Epithelial cell of prostate (primary cell): ENCODE measurements around the gene DFFB.
A peak's percentile ranks its signal among the peaks of the same experiment; 100 is the strongest.

ENCODE experiments used
- DNase-seq: peaks from one replicate; pipeline ENCODE4 v3.0.0-alpha.2; 2011; ENCODE audit warnings: low read depth, low spot score
- H3K27ac ChIP-seq: fragments of 450-650 bp; 2 replicates; pipeline ENCODE4 v1.5.1; 2017; ENCODE audit warnings: mild to moderate bottlenecking

Gene DFFB

DNA sequence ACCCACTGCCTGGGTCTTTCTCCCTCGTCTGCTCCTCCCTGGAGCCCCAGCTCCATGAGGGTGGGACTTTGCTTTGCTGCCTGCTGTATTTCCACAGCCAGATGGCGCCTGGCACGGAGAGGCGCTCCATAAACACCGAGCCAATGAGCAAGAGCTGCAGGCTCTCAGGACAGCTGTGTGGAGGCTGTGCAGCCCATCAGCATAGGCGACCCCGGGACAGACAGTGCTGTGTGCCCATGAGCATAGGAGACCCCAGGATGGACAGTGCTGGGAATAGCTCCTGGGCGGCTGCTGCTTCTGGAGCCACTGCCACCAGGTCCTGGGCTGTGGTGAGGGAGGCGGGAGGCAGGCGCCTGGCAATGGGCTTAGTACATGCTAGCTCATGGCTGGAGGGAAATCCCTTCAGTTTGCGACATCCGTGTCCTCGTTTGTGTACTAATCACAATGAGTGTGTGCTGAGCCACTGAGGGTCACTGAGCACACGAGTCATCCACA lies 29.4 kb upstream of the DFFB start:
- DNase-seq, result no peak
- no peak overlapping the region for H3K27ac ChIP-seq

DNA sequence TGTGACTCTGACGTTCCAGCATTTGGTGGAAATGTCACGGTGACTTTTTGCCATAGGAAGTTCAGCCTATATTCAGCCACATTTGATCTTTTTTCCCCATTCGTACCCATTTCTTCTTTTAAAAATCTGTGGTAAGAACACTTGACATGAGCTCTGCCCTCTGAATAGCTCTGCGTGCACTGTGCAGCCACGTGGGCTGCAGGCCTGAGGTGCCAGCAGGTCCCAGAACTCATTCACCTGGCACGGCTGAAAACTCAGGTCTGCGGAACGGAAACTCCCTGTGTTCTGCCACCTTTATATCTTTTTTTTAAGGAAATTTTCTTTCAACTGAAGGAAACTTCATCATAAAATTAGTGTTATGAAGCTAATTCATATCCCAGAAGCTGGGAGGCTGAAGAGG lies 28.9 kb upstream of the DFFB start:
- no peak for DNase-seq
- H3K27ac ChIP-seq, result no peak overlapping the region

GRCh38 chr1:3831689-3832088 lies 25.6 kb upstream of the DFFB start:
- DNase-seq, result no peak
- H3K27ac ChIP-seq, result no peak overlapping the region

GRCh38 chr1:3834701-3835100 lies 22.6 kb upstream of the DFFB start:
- no peak for DNase-seq
- no peak overlapping the region for H3K27ac ChIP-seq

- H3K27ac ChIP-seq, result no peak overlapping the region
- DNase-seq, result no peak
Observed at GRCh38 chr1:3836421-3836820, 20.9 kb upstream of the DFFB start.

- DNase-seq, result no peak
- no peak overlapping the region for H3K27ac ChIP-seq
Observed at GRCh38 chr1:3837200-3837599, 20.1 kb upstream of the DFFB start.

DNA sequence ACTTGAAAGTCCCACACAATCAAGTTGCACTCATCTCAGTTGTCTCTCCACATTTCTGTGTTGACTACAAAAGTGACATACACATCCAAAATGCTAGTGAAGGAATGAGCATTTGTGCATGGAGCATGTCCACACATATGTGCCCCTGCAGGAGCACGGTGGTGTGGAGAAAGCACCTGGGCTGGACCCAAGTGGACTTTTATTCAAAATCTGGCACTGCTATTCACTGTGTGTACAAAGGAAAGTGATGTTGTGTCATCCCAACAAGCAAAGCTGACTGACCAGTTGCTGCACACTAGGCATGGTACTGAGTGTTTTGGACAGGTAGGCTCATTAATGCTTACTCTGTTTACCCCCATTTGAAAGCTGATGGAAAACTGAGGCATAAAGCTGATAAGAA lies 19.6 kb upstream of the DFFB start:
- no peak for DNase-seq
- no peak overlapping the region for H3K27ac ChIP-seq

DNA sequence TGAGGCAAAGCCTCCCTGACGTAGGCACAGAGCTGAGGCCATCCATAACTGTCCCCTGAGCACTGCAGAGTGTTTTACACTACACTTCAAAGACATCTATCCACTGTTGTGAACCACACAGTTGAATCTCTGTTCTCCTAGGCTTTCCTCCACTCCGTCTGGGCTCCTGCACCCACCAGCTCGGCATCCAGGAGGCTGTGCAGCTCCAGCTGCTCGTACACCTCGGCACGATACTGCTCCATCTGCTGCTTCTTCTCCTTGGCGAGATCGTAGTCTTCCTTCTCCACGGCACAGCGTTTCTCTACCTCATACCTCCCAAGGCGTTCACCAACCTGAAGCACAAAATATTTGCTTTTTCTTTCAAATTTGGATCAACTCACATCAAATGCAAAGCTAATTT lies 18.5 kb upstream of the DFFB start:
- DNase-seq, result no peak
- no peak overlapping the region for H3K27ac ChIP-seq

DNA sequence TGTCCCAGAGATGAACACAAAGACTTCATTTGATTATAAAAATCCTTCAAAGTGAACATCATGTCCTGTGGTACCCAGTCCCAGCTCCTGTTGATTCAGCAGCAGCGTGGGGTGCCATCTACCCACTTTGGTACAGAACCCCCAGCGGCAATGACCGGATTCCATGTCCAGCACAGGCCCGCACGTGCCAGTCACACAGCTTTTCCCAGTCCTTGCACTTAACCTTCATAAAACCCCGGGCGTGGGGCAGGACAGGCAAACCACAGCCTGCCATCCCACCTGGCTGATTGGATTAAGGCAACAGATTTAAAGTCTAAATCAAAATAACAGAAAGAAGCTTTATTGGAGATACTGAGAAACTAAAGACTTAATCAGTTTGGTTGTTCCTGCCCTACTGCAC lies 15.8 kb upstream of the DFFB start:
- H3K27ac ChIP-seq, result no peak overlapping the region
- no peak for DNase-seq

- no peak for DNase-seq
- H3K27ac ChIP-seq, result no peak overlapping the region
Observed at GRCh38 chr1:3842912-3843311, 14.4 kb upstream of the DFFB start.

DNA sequence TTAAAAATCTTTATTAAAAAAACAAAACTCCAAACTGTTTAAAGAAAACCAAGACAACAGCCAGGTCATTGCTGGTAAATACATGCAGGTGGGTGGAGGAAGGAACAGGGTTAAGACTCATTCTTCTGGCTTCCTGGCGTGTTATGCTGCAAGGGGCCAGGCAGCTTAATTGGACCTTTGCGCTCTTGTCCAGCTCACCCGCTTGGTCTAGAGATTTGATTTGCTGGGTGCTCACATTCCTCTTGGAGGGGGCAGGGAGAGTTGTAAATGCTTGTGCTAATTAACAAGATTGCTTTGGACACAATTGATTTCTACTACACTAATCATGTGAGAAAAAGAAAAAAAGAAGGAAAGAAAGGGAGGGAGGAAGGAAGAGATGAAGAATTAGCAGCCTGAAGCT lies 10.7 kb upstream of the DFFB start:
- no peak for DNase-seq

GRCh38 chr1:3847081-3847480 lies 10.2 kb upstream of the DFFB start:
- H3K27ac ChIP-seq, result no peak overlapping the region
- no peak for DNase-seq

More for the DNA sequence above, 10.7 kb upstream of the DFFB start:
- no peak overlapping the region for H3K27ac ChIP-seq

DNA sequence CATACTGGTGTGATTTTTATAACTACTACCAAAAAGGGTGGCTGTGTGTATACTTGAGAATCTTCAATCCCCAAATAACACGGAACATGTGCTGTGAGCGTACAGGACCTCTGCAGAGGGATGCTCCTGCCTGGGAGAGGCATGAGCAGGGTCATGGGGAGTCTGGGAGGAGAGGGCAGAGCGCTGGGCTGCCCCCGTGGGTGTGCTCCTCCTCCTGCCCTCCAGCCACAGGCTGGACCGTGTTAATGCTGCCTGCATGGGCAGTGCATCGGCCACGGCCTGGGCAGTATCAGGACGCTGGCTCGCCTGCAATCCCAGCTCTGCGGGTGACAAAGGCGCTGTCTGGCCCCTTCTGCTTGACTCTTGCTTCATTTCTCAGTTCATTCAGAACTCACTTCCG lies 6.4 kb upstream of the DFFB start:
- DNase-seq, result no peak
- no peak overlapping the region for H3K27ac ChIP-seq

GRCh38 chr1:3851292-3851691 lies 6.0 kb upstream of the DFFB start:
- H3K27ac ChIP-seq, result no peak overlapping the region
- DNase-seq, result no peak

DNA sequence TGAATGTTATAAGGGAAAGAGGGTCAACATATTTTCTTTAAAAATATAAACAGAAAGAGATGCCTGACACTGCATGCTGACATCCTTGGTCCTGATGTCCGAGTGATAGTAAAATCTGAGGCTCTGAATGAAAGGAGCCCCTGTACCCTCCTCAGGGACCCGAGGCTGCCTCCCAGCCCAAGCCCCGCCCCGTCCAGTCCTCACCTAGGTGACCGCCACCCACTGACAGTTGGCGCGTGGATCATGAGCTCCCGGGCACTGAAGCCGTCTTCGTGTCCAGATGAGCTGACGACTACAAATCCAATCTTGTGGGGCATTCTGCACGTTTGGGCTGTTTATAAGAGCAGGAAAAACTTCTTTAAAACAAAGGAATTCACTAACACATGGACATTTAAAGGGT lies 5.2 kb upstream of the DFFB start:
- H3K27ac ChIP-seq, result no peak overlapping the region
- DNase-seq, result no peak

DNA sequence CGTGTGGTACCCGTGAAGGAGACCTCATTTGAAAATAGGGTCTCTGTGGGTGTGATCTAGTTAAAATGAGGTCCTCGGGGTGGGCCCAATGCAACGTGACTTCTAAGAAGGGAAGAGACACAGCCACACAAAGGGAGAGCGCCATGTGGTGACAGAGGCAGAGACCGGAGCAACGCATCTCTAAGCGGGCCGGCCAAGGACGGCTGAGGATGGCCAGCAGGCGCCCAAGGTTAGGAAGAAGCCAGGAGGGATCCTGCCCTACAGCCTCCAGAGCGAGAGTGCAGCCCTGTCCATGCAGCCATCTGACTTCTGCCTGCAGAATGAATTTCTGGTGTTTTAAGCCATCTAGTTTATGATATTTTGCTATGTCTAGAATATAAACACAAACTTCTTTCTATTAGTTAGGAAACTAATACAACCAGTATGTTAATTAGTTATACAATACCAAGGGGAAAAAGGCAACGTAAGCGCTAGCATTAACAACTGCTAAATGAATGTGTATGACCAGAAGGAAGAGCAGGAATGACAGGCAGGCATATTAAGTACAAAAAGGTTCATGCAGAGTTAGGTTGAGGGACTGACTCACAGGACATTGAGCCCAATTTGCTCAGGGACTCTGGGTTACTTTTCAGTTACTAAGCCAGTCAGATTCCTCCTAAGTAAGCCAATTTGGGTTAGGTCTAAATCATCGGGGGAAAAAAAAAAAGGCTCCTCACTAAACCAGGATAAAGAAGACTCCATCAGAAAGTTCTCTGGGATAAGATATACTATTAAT lies 4.4 kb upstream of the DFFB start:
- DNase-seq, result no peak
- H3K27ac ChIP-seq, result no peak overlapping the region

GRCh38 chr1:3857791-3858129 lies 484 bp downstream of the DFFB start:
- H3K27ac ChIP-seq, result peak overlapping the region; percentile 58
- DNase-seq, result no peak

DNA sequence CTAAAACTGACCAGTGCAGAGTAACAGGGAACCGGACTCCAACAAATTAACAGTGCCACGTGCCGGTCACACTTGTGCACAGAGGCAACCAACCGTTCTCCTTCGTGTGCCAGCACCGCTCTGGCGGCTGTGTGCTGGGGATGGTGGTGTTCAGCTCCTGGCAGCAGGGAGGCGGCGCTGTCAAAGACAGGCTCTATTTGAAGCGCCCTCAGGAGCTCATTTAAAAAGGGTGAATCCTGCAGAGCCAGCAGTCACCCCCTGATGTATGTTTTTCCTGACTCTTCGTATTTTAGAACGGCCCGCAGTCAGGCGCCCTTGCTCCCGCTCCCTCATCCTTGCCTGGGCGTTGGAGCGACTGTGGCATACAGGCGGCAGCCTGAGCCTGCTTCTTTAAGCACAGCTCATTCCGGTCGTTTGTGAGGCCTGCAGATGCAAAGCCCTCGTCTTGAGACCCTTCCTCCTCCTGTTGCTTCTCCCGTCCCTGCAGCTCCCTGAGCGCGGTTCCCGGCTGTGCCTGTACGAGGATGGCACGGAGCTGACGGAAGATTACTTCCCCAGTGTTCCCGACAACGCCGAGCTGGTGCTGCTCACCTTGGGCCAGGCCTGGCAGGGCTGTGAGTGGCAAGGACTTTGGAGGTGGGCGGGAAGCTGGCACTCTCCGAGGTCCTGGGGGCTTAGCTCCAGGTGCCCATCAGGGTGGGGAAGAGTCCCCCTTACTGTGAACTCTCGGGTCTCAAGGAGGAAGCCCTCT lies 1.1 kb downstream of the DFFB start:
- DNase-seq, result no peak
- H3K27ac ChIP-seq, result no peak overlapping the region

- no peak overlapping the region for H3K27ac ChIP-seq
- no peak for DNase-seq
Observed at GRCh38 chr1:3863231-3863935, 6.1 kb downstream of the DFFB start.

- peak; percentile 5 for DNase-seq
- H3K27ac ChIP-seq, result no peak overlapping the region
Observed at GRCh38 chr1:3864884-3865283, 7.6 kb downstream of the DFFB start.

- no peak overlapping the region for H3K27ac ChIP-seq
- no peak for DNase-seq
Observed at GRCh38 chr1:3865606-3866160, 8.4 kb downstream of the DFFB start.
